DMS114 treated with DMSO at 0.1 percent for 48 hours (cell line): ENCODE measurements around the gene ATP4A.

ENCODE experiments used
- DNase-seq: peaks from one replicate; lab custom pipeline; 2025; ENCODE audit not compliant: unreplicated experiment; lab: John Stamatoyannopoulos, UW

ATP4A gene

DNA sequence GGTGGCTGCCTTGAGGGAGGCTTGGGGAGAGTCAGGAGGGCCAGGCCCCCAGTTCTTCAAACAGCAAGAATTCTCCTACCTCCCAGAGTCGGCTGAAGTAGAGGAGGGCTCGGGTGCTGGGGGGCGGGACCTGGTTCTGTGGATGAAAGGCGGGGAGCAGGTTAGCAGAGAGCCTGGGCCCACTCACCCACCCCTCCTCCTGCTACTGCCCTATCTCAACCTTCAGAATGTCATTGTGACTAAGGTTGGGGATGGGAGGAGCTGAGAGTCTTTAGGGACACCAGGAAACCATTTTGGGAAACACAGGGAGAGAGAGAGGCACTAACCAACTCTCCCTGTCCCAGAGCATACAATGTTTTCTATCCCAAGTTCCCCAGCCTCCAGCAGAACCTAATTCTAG lies 60.7 kb downstream of the ATP4A start:
- DNase-seq = no peak

DNA sequence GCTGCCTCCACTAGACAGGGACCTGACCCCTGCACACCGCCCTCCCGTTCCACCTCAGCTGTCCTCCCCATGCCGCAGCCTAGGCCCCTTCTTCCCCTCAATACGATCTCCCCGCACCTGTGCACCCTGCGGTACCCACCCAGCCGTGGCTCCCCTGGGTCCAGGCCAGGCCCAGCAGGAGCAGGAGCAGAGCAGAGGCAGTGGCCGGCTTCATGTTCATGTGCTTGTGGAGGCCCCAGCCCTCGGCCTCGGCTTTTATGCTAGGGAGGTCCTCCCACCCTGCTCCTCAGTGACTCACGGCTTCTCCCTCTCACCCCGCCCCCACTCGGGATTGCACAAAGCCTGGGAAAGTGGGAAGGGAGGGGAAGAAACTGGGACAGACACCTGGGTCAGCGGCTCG lies 61.8 kb downstream of the ATP4A start:
- no peak for DNase-seq

DNA sequence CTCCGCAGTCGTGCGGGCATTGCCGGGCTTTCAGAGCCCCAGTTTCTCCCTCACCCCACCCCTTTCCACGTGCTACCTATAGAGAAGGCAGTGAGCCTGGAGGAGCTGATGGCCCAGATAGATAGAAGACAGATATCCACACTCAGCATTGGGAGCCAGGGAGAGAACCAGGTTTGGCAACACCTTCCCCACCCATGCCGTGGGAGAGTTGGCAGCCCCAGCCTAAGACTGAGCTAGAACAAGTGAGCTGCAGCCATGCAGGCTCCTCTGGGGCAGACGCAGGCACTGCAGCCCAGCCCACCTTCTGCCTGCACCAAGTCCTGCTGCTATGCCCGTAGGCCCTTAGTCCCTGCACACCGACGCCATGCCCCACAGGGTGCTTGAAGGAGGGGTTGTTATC lies 62.8 kb downstream of the ATP4A start:
- no peak for DNase-seq
